Adrenal gland (tissue), 12 donors: ENCODE data around the gene DNAH12. TPM values are rescaled to one million over a fixed set of nuclear protein-coding genes. Genes with fewer than 3 reads are reported as not detected.

Experiments used
- DNase-seq, 7 donors: peaks; one replicate each; pipeline ENCODE4 v3.0.0-alpha.2; 2019 to 2020
- H3K27ac ChIP-seq, 5 donors: fragments of 200-600 bp; sonication (generic) in 4 of 5; 1 replicate in 3 of 5; 2 replicates in 2 of 5; pipeline versions ENCODE4 v1.5.1 to v1.8.0; 2016 to 2020; ENCODE audit warnings: mild to moderate bottlenecking in 1 of 5
- H3K27me3 ChIP-seq: fragments of 200-600 bp; 2 replicates; pipeline ENCODE4 v1.8.0; 2021
- H3K36me3 ChIP-seq, 2 donors: fragments of 200-600 bp; replicated peaks in 1 of 2; 1 replicate in 1 of 2; 2 replicates in 1 of 2; pipeline versions ENCODE4 v1.5.1 to v1.8.0; 2018 to 2022
- H3K4me1 ChIP-seq, 2 donors: fragments of 200-600 bp; replicated peaks in 1 of 2; 1 replicate in 1 of 2; 2 replicates in 1 of 2; pipeline versions ENCODE4 v1.5.1 to v1.8.0; 2018 to 2021
- H3K4me3 ChIP-seq, 4 donors: fragments of 200-600 bp; sonication (generic) in 3 of 4; one replicate each; pipeline ENCODE4 v1.5.1; 2016 to 2018
- H3K9me3 ChIP-seq, 3 donors: fragments of 200-600 bp; sonication (generic) in 1 of 3; replicated peaks in 1 of 3; 1 replicate in 2 of 3; 2 replicates in 1 of 3; pipeline versions ENCODE4 v1.5.1 to v1.8.0; 2016 to 2021
- POLR2A ChIP-seq, 2 donors: fragments of 450-650 bp; IDR thresholded peaks; one replicate each; pipeline ENCODE4 v1.6.1; 2017; ENCODE audit warnings: antibody characterized with exemption in 2 of 2, mild to moderate bottlenecking in 2 of 2, moderate library complexity in 1 of 2
- WGBS, 4 donors: extraction: QIAGEN DNeasy Blood & Tissue Kit in 2 of 4; methylation state at CpG; one replicate each; pipeline versions ENCODE4 v1.1.5 to v1.1.7; 2013 to 2017; 5-methylcytosine and 5-hydroxymethylcytosine counted together
- intact Hi-C, 2 donors: fragments of 100-400 bp; cut with DNase I; formaldehyde crosslinking; loops; one replicate each; pipeline versions ENCODE4 v1.14.1 to v1.15.0; 2022 to 2023
- polyA plus RNA-seq, 3 donors: library from polyadenylated mRNA; stranded (reverse); fragments of 200-250 nt in 2 of 3; fragments of 350-450 nt in 1 of 3; fragmentation: Illumina TruSeq in 1 of 3; extraction: RNeasy Lipid Tissue Mini Kit (QIAGEN cat#74804) in 1 of 3; gene quantifications; one replicate each; pipeline ENCODE4 v1.2.3, GENCODE V29; 2013 to 2014
- total RNA-seq, 9 donors: library from RNA; depleted of rRNA in 4 of 9; stranded (reverse); fragments of >200 nt in 4 of 9; fragments of 120-200 nt in 1 of 9; fragmentation: NEBNext Ultra II Directional in 1 of 9; extraction: Animal tissue kit (Norgen Biotek cat#: 25700) in 1 of 9; gene quantifications; one replicate each; pipeline versions ENCODE4 v1.1.0 to v1.2.4, GENCODE V29; 2013 to 2023
- TF ChIP-seq, protein P1 (sequence below), 6 experiments: fragments of 450-650 bp in 4 of 6; fragments of 200-600 bp in 2 of 6; sonication (generic) in 1 of 6; IDR thresholded peaks; 1 replicate in 5 of 6; 2 replicates in 1 of 6; pipeline versions ENCODE4 v1.5.1 to v1.8.0; 2016 to 2021; ENCODE audit warnings: antibody characterized with exemption in 6 of 6, mild to moderate bottlenecking in 2 of 6, moderate library complexity in 1 of 6
- donor health status: healthy with polysubstance abuse.
- donor health status: Bipolar disorder and iron deficiency.
- donor health status: DM: yes; HTN: yes; CAD: no.
- donor health status: DM: no; HTN: no; CAD: no.
- donor health status: DM: no; HTN: no; CAD: no.
- donor health status: DM: yes; HTN: yes; CAD: no.

Gene DNAH12
- total and polyA plus RNA-seq, 12 donors = 0.16 to 1.8 (median 0.58) TPM

DNA sequence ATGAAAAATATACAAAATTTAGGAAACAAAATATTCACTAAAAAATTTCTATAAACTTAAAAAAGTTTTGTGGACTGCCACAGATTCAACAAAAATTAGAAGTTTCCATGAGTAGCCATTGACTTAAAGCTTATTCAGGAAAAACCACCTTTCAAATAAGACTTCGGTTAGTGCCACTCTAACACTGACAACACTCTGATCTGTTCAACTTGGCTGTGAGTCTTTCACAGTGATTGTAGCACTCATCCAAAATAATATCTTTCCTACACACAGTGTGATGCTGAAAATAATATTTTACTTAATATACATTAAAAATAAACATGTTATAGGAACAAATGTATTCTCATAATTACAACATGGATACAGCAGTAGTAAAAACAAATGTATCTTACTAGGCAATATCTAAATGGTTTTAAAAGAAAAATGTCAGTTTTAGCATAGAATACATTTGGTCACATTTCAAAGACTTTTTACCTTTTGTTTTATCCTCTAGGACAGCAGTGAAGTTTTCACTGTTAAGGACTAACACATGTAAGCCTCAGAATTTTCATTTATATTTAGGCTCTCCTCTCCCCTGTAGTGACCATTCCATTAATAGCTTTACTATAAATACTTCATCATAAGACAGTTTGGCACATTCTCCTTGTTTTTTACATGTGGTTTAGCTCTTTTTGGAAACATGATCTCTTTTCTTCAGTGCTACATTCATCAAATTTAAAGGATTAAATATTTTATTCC lies 251.8 kb downstream of the DNAH12 start, which contains the start of gene ASB14:
TSS of gene ASB14 (minus strand) at position 527 of the 738 bp plus-strand sequence. CDS start 652 bp downstream, outside the sequence.
- Histone ChIP-seq H3K27me3 (peaks cover 5% of the 10 kb centered on the region), H3K4me1 (no peaks in the 10 kb centered on the region), H3K4me3 (no peak within 1 kb of the TSS), H3K36me3 (no peaks in the 10 kb centered on the region), H3K9me3 (no peaks in the 10 kb centered on the region), H3K27ac (no peak within 1 kb of the TSS)
- intact Hi-C loops = no loop called here
- no peak for DNase-seq
- 77 to 96% (median 91%) methylated on average over 1 of the region's 1 CpG for WGBS, 4 donors
- TF ChIP-seq POLR2A (IDR thresholded peaks at IDR 0.05) = no peak
- TF ChIP-seq, protein P1, sequence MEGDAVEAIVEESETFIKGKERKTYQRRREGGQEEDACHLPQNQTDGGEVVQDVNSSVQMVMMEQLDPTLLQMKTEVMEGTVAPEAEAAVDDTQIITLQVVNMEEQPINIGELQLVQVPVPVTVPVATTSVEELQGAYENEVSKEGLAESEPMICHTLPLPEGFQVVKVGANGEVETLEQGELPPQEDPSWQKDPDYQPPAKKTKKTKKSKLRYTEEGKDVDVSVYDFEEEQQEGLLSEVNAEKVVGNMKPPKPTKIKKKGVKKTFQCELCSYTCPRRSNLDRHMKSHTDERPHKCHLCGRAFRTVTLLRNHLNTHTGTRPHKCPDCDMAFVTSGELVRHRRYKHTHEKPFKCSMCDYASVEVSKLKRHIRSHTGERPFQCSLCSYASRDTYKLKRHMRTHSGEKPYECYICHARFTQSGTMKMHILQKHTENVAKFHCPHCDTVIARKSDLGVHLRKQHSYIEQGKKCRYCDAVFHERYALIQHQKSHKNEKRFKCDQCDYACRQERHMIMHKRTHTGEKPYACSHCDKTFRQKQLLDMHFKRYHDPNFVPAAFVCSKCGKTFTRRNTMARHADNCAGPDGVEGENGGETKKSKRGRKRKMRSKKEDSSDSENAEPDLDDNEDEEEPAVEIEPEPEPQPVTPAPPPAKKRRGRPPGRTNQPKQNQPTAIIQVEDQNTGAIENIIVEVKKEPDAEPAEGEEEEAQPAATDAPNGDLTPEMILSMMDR (IDR thresholded peaks at IDR 0.05) = no peak

- Histone ChIP-seq H3K4me3 (no peak overlapping the region), H3K9me3 (no peaks in the 10 kb centered on the region), H3K4me1 (no peaks in the 10 kb centered on the region), H3K36me3 (no peaks in the 10 kb centered on the region), H3K27ac (no peak overlapping the region), H3K27me3 (no peaks in the 10 kb centered on the region)
- 87 to 93% (median 90%) methylated on average over 8 to 9 of the region's 9 CpGs for WGBS, 4 donors
- DNase-seq = no peak
- no peak for TF ChIP-seq POLR2A (IDR thresholded peaks at IDR 0.05)
- TF ChIP-seq, protein P1 (IDR thresholded peaks at IDR 0.05) = no peak
- intact Hi-C loops = no loop called here
Observed at GRCh38 chr3:57288403-57288802, 255.7 kb downstream of the DNAH12 start.

GRCh38 chr3:57287205-57287604 lies 256.9 kb downstream of the DNAH12 start:
- Histone ChIP-seq H3K36me3 (no peaks in the 10 kb centered on the region), H3K27me3 (no peaks in the 10 kb centered on the region), H3K4me1 (no peaks in the 10 kb centered on the region), H3K4me3 (no peak overlapping the region), H3K9me3 (no peaks in the 10 kb centered on the region), H3K27ac (no peak overlapping the region)
- TF ChIP-seq, protein P1 (IDR thresholded peaks at IDR 0.05) = no peak
- TF ChIP-seq POLR2A (IDR thresholded peaks at IDR 0.05) = no peak
- intact Hi-C loops = no loop called here
- DNase-seq = no peak
- WGBS, 4 donors = 77 to 90% (median 86%) methylated on average over 2 of the region's 2 CpGs

DNA sequence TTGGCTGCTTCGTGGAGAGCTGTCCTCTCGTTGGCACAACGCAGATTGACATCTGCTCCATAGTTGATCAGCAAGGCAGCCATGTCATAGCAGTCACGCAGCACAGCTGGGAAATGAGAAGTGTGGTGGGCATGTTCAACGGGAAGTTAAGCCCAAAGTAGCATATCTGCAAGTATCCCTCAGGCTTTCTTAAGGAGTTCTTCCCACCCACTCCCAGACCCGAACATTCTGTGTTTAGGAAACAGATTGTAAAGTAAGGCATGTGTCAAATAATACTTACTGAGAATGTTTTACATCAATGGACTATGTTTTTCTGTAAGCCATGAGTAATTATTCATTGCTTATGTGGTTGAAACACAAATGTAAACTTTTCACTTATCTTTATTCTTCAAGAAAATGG lies 260.8 kb downstream of the DNAH12 start:
- Histone ChIP-seq H3K27ac (no peak overlapping the region), H3K4me3 (no peak overlapping the region), H3K9me3 (no peaks in the 10 kb centered on the region), H3K4me1 (no peaks in the 10 kb centered on the region), H3K36me3 (no peaks in the 10 kb centered on the region), H3K27me3 (no peaks in the 10 kb centered on the region)
- DNase-seq = no peak
- TF ChIP-seq, protein P1 (IDR thresholded peaks at IDR 0.05) = no peak
- no peak for TF ChIP-seq POLR2A (IDR thresholded peaks at IDR 0.05)
- 62 to 84% (median 80%) methylated on average over 3 to 6 of the region's 6 CpGs for WGBS, 4 donors
- intact Hi-C loops = no loop called here
